Stimulated activated CD4-positive, alpha-beta T cell treated with anti-CD3 and anti-CD28 coated beads, TNF-alpha, amount 100 ng/mL, for 24 hours (primary cell): ENCODE measurements around the gene OTOGL.
"Not testable (repeated sequence)": the region's sequence is repeated elsewhere in the genome, so short reads cannot be mapped to it uniquely, and the experiment has no call there.

Experiments
- DNase-seq, 3 experiments: peaks; one replicate each; pipeline ENCODE4 v3.0.0-alpha.2; 2020; ENCODE audit warnings: low read depth in 3 of 3

OTOGL gene

DNA sequence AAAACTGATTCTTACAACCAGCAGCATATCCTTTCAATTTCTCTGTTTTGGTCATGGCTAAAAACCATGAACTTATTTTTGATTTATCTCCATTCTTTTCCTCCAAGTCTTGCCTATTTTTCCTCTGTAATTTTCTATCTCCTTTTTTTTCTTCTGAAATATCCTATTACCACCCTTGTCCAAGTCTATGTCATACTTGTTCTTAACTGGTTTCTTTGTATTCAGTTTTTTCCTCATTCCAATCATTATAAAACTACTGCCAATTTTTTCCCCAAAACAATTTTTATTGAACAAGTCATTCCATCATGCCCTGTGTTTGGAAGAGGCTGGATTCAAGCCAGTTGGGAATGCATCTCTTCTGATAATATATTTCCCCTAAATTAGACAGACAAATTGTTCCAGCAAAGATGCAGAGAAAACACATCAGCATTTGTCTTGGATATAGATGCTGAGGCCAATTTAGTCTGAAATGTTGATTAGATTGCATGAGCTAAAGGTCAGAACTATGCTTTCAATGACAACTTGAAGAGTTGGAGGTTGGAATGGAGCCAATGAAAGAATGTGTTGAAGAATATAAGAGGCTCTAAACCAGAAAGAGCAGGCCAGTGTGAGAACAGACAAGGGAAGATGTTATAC, 30.7 kb downstream of the OTOGL start:
- no peak for DNase-seq

DNA sequence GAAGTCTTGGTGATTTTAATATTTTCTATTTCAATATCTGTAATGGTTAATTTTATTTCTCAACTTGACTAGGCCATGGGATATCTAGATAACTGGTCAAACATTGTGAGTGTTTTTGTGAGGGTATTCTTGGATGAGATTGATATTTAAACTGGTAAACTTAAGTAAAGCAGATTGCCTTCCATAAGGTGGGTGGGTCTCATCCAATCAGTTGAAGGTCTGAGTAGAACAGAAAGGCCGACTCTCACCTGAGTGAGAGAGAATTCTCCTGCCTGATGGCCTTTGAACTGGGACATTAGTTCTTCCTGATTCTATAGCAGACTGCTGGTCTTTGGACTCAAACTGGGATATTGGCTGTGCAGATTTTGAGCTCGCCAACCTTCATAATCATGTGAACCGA, 36.3 kb downstream of the OTOGL start:
- DNase-seq, result no peak

DNA sequence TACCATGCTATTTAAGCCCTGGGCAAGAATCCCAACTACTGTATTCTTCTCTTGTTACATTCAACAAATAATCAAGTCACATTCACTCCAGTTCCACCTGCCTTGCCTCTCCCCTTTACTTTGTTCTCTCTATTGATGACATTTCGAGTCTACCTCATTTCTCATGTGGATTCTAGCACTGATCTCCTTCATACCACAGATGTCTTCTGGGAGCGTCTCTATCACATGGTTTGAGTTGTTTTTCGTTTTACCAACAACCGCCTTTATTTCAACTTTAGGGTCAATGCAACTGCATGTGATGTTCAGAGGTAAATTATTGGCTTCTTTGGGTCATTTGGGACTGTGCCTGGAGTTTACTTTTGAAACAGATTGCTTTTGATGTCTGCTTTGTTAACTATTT, 40.7 kb downstream of the OTOGL start:
- no peak for DNase-seq

DNA sequence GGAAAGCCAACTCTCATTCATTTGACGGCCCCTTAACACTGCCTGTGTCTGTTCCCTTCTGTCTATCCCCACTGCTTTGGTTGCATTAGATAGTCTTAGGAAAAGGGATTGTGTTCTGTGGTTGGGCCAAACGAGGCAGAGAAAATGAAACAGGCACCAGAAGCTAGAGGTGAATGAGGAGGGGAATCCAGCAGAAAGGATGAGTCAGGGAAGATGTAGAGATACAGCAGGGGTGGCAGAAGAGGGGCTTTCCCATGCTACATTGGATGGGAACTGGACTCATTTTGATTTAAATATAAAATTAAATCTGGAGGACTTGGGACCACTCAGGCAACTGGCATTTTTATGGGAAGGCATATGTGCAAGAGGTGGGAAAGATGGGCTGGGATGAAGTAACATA, 43.3 kb downstream of the OTOGL start:
- DNase-seq, result no peak

DNA sequence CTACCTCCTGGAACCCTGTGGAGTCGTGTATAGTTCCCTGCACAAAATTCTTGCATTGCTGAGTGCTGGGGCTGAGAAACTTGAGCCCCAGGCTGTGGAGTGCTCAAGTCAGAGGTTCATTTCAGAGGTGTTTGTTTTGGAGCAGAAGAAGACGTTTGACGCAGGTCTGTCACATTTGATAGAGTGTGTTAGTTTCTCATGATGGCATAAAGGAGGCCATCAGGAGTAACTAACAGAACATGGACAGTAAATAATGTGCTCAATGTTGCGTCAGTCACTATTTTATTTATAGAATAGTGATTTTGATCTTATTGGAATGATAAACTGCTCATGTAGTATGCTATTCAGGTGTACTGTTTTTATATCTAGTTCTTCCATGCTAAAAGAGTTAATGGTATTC, 44.2 kb downstream of the OTOGL start:
- DNase-seq, result no peak

DNA sequence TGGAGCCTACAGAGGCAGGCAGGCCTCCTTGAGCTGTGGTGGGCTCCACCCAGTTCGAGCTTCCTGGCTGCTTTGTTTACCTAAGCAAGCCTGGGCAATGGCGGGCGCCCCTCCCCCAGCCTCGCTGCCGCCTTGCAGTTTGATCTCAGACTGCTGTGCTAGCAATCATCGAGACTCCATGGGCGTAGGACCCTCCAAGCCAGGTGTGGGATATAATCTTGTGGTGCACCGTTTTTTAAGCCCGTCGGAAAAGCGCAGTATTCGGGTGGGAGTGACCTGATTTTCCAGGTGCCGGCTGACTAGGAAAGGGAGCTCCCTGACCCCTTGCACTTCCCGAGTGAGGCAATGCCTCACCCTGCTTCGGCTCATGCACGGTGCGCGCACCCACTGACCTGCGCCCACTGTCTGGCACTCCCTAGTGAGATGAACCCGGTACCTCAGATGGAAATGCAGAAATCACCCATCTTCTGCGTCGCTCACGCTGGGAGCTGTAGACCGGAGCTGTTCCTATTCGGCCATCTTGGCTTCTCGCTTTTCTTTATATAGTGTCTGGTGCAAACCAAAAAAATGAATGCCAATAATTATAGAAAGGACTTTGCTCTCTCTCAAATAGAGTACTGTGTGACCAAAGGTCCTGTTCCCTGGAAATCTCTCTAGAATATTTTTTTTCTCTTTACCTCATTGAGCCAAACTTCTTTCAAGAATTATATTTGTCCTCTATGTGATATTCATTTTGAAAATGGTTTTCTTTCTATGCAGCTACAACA, 50.4 kb downstream of the OTOGL start:
- not testable (repeated sequence) for DNase-seq

DNA sequence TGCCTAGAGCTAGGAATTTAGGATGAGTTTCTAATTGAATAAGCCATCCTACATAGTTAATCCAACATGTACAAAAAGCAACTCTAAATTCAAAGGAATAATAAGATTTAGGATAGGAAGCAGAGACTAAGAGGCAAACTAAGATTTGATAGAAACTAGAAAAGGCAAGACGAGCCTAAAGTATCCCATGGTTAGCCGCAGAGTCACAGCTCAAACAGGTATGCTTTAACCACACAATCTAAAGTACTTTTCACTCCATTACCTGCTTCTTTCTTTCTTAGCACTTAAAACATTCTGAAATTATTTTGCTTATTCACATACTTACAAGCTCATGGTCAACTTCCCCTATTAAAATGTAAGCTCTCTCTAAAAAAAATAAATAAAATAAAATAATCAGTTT, 51.8 kb downstream of the OTOGL start:
- no peak for DNase-seq

DNA sequence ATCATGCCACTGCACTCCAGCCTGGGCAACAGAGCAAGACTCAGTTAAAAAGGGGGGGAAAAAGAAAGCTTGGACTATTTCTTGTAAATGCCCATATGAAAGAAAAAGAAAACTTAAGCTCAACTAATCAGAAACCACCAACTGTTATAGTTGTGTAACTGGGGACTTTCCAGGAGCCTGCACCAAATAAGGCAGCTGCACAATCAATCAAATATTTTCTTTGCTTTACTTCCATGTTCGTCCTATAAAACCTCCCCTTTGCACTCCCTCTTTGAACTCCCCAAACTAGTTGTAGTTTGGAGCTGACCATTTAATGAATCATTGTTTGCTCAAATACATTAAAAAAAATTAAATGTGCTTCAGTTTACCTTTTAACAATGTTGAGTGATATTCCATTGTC, 54.9 kb downstream of the OTOGL start:
- DNase-seq, result no peak

DNA sequence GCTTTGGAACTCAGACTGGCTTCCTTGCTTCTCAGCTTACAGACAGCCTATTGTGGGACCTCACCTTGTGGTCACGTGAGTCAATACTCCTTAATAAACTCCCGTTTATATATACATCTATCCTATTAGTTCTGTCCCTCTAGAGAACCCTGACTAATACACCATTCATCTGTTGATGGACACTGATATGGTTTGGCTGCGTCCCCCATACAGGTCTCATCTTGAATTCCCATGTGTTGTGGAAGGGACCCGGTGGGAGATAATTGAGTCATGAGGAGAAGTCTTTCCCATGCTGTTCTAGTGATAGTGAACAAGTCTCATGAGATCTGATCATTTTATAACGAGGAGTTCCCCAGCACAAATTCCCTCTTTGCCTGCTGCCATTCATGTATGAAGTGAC, 57.0 kb downstream of the OTOGL start:
- no peak for DNase-seq

DNA sequence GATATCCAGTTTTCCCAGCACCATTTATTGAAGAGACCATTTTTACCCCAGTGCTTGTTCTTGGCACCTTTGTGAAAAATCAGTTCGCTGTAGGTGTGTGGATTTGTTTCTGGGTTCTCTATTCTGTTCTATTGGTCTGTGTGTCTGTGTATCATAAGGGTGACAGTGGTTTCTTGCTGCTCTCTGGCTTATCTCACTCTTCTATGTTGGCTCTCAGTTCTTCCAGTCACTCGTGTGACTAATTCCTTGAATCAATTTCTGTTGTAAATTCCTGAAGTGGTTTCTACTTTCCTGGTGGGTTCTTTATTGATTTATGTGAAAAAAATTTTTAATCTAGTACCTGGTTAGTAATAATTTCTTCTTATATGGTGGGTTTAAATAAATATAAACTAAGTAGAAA, 58.3 kb downstream of the OTOGL start:
- no peak for DNase-seq

DNA sequence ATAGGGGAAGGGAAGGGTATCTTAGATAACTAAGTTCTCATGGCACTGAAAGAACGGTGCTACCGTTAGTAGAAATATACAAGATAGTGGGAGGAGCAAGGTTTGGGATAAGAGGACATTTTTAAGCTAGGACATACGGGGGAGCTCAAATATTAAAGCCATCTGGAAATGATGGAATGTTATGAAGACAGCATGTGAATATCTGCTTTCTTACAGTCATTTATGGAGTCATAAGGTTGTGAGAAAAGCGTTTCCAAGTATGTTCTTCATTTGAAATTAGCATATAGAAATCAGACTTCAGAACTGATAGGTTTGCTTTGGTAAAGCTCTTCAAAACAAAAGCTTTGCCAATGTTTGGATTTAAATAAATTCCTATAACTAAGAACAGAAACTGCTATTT, 62.3 kb downstream of the OTOGL start:
- DNase-seq, result no peak

DNA sequence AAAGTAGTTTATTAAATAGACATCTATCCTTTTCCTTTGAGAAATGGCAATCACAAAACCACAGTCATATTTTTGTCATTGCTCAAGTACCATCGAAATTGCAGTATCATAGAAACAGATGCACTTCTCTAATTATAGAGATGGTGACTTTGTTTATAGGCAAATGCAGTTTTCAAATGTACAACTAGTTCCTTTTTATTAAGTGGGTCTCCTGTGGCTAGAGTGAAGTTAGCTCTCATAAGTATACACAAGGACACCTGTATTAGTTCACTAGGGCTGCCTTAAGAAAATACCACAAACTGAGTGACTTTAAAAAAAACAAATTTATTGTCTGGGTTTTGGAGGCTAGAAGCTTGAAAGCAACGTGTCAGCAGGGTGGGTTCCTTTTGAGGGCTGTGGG, 62.8 kb downstream of the OTOGL start:
- no peak for DNase-seq

DNA sequence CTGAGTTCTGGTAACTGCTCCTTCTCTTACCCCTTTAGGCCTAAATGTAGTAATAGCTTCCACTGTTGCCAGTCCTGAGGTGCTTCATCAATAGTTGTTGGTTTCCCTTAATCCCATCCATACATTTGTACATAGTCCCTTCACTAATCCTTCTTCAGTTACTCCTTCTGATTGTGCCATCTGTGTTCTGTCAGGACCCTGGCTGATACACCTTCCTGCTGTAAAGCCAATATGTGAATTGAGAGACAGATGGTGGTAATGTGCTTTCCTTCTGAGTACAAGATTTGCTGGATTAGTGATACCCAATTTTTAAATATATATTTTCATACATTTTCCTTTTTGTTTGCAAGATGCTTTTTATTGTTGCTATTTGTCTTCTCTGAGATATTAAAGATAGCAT, 66.4 kb downstream of the OTOGL start:
- no peak for DNase-seq

DNA sequence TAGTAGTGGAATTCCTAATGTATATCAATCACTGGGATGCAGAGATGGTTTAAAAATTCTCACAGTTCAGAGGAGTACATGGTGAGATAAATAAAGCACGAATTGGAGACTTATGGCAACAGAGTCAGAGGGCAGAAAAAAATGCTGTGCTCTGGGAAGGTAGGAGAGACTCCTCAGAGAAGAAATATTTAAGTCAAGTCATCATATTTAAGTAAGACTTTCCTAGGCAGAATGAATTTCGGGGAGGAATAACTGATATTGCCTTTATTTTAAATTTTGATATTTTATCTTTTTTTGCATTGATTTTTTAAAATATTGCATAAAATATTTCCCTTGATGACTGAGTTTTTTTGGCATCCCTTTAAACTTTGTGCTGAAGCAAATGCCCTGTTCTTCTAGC, 67.4 kb downstream of the OTOGL start:
- DNase-seq, result no peak

DNA sequence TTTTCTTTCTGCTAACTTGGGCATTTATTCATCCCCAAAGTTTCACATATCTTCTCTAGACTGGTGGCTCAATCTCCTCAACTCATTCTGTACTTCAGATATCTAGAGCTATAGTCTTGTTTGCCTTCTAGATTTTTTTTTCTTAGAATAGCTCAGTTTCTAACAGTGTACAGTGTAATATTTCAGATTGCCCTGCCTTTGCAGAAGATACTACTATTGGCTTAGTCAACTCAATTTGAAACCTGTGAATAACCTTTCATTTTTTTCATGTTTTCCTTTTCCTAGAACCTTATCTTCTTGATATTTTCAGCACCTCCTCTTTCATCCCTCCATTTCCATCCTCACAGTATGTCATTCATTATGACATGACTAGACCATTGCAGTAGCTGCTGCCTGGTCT, 69.6 kb downstream of the OTOGL start:
- no peak for DNase-seq

DNA sequence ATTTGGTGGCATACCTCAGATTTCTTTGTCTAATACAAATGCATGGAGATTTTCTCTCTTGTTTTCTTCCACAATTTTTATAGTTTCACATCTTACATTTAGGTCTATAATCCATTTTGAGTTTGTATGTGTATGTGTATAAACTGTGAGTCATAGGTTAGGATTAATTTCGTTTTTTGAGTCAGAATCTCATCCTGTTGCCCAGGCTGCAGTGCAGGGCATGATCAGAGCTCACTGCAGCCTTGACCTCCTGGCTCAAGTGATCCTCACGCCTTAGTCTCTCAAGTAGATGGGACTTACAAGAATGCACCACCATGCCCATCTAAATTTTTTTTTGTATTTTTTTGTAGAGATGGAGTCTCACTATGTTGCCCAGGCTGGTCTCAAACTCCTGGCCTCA, 71.6 kb downstream of the OTOGL start:
- DNase-seq, result no peak

DNA sequence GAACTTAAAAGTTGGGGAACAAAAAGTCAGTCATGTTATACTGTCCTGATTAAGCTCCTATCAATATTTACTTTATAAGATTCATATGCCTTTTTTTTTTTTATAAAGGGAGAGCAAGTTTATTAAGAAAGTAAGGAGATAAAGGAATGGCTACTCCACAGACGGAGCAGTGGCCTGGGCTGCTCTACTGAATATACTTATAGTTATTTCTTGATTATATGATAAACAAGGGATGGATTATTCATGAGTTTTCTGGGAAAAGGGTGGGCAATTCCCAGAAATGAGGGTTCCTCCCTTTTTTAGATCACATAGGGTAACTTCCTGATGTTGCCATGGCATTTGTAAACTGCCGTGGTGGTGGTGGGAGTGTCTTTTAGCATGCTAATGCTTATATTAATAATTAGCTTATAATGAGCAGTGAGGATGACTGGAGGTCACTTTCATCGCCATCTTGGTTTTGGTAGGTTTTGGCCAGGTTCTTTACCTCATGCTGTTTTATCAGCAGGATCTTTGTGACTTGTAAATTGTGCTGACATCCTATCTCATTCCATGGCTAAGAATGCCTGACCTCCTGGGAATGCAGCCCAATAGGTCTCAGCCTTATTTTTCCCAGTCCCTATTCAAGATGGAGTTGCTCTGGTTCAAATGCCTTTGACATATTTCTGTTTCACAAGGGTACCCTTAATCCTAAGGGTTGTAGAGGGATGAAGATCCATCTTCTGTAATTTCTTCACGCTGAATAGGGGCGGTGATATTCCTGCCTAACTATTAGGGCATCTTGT, 73.9 kb downstream of the OTOGL start:
- no peak for DNase-seq

DNA sequence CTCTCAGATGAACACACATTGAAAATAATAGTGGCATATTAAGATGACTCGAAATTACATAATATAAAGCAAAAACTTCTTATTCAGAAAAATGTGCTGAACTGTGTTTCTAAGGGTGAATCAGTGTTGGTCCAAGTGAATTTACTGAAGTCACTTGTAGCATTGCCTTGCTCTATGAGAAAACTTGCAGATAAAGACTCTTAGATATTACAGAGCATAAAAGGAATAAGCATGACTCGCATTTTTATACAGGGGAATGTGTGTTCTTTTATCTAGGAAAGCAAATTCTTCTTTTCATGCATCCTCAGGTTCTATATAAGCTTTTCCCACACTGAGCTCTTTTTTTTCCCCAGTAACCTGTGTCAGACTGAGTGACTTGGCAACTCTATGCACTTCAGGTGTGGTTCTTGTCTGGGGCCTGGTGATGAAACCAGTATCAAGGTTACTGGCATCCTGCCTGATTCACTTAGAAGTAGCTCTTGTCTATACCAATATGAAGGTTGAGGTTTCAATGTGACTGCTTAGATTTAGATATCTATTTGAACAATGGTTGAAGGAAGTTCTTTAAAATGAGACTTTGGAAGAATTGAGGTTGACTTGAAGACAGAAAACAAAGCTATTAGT, 76.1 kb downstream of the OTOGL start:
- no peak for DNase-seq

DNA sequence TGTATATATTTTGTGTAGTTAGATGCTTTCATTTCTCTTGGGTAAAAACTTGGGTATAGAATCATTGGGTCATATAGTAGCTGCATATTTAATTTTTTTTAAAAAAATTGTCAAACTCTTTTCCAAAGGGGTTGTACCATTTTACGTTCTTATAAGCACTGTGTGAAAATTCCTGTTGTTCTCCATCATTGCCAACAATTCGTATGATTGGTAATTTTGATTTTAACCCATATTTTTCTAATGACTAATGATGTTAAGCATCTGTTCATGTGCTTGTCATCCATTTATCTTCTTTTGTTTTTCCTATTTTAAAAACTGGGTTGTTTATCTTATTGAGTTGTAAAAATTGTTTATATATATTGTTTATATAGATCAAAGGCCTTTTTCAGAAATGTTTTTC, 77.4 kb downstream of the OTOGL start:
- DNase-seq, result no peak

DNA sequence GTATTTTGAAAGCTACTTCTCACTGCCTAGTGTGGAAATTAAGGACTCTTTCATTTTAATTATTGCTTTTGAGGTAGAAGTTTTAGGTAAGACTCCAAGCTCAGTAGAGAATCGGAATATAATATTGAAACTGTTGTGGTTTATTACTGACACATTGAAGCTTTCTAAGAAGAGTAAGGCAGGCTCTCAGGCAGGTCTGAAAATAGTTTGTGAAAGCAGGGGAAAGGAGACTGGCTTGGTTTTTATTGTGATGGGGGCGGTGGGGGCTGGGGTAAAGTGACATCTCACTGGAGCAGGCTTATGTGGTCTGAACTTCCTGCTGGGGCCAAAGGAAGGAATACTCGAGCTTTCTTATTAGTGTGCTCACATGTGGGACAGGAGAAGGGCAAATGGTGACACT, 79.5 kb downstream of the OTOGL start:
- no peak for DNase-seq

DNA sequence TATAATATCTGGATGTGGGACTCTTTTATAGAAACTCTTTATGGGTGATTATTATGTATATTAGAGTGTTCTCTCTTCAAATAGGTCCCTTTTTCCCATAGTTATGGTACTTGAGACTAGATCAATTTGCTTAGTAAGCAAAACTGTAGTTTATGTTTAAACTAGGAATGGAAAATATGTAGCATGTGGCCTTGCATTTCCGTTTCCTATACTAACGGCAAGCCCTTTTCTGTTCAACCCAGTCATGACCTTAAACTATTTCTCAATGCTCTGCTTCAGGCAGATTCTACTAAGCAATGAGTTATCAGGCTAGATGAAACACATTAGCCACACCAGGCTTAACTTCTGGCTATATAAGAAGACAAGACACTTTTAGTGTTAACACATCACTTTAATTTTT, 84.6 kb downstream of the OTOGL start:
- DNase-seq, result no peak

DNA sequence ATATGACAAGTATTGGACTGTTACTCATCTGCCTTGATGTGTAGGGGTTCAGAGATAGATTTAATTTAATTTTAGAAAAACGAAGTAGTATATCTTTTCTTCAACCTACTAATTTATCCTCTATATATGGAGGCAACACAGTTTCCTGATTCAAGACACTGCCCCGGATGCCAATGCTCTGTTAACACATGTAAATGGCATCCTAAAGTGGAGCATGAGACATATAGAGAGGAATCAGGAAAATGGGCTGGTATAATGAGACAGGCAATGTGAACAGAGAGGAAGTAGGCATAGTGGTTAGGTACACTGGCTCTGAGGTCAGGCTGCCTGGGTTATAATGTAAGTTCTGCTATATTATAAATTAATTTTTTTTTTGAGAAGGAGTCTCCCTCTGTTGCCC, 85.6 kb downstream of the OTOGL start:
- no peak for DNase-seq
